HG03045 (cell line): ENCODE data around the gene RMRP.

Experiments used
- ATAC-seq: cut with Tn5 transposase; IDR thresholded peaks from one replicate; pipeline ENCODE4 v1.9.1; 2021; ENCODE audit warnings: mild to moderate bottlenecking, moderate library complexity; ENCODE audit not compliant: unreplicated experiment

The RMRP gene

GRCh38 chr9:35657546-35658136 lies at the start of gene RMRP:
Gene RMRP (minus strand): TSS chr9:35658019.
- peak; percentile 85 for ATAC-seq

DNA sequence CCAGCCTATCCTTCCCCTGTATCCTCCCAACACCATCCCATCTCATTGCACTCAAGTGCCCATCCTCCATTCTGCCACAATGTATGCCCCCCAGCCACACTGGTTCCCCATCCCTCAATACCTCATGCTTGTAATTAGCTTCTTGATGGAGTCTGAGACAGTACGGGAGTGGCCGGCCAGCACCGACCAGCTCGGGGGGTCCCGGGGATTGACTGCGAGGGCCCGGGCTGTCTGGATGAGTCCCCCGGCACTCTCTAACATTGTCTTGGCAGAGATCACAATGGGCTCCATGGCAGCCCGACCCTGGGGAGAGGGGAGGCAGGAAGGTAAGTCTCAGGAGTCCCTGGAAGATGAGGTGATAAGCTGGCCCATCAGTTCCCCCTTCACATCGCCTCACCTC lies 49.1 kb upstream of the RMRP start:
- no peak for ATAC-seq

GRCh38 chr9:35705836-35706430 lies 48.1 kb upstream of the RMRP start:
- ATAC-seq: no peak

DNA sequence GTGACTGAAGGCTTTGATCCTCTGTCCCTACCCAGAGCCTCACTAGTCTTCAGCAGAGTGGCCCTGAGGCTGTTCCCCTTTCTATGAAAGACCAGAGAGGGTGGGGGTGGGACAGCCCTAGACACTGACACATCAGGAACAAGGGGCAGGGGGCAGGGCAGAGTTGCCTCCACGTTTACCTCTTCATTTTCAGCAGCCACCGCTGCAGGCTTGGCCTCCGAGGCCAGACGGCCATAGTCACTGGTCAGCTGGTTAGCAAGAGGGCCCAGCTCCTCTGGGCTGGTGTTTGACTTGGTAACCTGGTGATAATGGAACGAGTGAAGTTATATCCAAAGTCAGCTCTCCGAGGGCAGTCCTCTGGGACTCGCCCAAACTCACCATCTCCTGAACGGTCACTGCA lies 47.6 kb upstream of the RMRP start:
- no peak for ATAC-seq

DNA sequence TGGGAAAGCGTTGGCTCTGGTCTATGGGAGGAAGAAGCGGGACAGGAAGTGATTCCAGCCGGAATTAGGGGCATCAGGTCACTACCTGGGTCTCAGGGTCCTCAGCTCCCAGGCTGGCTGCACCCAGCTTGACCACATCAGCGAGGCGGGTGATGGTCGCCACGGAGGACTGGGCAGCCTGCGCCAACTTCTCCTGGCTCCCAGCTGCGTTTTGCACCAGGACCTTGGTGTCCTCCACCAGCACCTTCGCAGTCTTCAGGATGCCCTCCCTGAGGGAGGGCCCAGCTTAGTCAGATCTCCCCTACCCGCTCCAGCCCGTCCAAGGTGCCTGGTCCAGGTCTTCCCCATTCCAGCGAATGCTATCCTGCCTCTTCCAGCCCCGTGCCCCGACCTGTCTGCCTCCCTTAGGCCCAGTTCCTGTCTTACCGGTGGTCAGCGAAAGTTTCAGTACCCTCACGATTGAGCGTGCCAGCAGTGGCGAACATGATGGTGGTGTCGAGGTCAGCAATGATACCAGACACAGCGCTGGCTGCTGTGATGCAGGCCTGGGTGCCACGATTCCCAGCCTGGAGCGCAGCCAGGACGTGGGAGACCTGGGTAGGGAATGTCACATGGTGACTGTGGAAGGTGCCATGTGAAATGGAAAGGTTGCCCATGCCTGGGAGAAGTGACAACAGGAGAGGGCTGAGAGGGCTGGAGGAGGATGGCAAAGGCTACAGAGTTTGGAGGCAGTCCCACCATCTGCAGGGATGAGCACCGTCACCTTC lies 46.3 kb upstream of the RMRP start:
- no peak for ATAC-seq

- ATAC-seq: no peak
Measured at GRCh38 chr9:35702696-35703095, 44.9 kb upstream of the RMRP start.

DNA sequence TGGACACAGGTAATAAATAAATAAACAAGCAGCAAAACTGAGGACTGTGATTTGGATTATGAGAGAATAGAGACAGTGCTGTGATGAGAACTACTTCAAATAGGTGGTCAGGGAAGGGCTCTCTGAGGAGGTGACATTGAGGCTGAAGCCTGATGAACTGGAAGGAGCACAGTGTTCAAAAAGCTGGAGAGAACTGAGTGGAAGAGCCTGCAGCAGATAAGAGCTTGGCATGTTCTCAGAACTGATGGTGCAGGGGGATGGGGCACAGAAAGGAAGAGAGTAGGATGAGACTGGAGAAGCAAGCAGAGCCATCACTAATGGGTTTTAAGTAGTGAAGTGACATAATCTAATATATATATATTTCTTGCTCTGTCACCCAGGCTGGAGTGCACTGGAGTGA lies 43.1 kb upstream of the RMRP start:
- ATAC-seq: no peak

DNA sequence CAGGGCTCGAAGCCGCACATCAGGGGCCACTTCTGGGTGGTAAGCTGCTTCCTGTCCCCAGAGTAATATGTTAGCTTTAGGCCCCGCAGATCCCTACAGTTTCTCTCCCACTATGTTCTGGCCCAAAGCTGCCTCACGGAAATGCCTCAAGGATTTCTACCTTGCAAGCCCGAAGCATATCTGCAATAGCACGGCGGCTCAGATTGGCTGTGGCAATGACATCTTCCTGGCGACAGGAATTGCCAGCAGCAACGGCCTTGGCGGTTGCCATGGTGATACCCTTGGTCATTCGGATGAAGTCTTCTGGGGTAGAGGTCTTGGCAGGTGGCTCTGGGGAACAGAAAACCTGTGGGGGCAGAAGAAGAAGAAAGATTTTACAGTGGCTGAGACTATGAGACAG lies 42.2 kb upstream of the RMRP start:
- ATAC-seq: no peak

DNA sequence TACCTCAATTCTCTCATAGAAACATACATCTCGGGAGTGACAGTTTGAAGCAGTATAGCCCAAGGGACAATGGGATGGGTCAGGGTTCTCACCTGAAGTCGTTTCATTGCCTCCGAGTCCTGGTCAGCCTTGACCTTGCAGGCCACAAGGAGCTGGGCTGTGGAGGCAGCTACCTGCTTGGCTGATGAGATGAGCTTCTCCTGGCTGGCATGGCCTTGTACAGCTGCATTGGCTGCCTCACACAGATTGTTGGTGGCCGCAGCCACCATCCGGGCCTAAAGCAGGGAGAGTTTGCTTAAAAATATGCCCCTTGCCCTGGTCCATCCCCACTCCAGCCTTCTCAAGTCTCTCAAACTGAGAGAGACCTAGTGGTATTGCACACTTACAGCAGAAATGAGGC lies 40.4 kb upstream of the RMRP start:
- no peak for ATAC-seq

DNA sequence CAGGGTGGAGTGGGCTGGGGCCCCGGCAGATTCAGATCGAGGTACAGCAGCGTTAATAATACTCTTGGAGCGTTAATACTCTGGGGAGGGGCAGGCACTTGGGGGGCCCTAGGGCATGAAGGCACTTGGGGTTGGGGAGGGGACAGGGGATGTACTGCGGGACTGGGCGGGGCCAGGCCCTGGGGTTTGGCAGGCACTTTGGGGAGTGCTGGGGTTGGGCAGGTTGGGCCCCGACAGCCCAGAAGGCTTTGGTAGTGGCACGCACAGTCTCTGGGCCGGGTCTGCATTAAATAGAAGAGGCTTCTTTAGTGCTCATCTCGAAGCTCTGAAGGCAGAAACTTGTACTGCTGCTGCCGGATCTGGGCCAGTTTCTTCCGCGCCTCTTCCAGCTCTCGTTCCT lies 39.7 kb upstream of the RMRP start:
- ATAC-seq: no peak

DNA sequence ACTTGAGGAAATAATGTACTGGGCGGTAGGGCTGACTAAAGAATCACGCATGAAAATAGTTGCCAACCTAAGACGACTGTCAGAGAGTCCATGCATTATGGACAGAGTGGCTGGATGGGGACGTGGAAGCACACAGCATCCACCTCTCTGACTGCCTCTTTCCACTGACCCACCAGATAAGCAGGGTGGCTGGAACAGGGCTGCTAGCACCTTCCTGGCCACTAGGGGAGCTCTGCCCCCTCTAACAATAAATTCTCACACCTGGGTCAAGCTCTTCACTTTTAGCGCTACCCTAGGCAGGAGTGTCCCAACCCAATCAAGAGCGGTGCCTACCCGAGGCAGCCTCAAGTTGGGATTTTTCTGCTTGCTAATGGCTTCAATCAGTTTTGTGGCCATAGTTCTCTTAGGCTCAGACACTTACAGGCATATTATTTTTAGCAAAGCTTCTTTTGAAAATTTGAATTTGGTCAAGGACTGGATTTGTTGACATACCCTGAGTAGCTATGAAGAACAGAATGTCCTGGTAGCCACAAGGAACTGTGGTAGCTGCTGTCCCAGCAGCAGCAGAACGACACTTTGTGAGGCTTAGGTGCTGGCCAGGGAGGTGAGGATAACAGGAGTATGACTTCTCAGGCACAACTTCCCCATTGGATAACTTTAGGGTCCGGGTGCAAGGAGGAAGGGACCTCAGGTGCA lies 38.8 kb upstream of the RMRP start:
- peak; percentile 82 for ATAC-seq

DNA sequence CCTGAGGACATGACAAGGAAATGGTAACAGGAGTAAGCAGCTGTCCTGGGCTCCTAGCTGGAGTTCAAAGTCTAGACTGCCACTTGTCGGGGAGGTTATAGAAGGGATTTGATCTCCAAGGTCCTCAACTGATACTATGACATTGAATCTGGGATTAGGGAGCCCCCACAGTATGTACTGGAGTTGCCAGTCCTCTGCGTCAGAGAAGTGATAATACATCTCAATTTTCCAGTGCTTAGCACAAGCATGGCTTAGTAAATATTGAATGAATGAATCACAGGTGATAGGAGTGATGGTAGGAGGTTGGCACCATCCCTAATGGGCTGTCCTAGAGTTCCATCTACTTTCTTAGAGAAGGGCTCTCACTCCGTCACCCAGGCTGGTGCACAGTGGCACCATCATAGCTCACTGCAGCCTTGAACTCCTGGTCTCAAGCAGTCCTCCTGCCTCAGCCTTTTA lies 38.2 kb upstream of the RMRP start:
- no peak for ATAC-seq

- ATAC-seq: no peak
Measured at GRCh38 chr9:35691757-35692301, 34.0 kb upstream of the RMRP start.

- no peak for ATAC-seq
Measured at GRCh38 chr9:35691334-35691650, 33.5 kb upstream of the RMRP start.

DNA sequence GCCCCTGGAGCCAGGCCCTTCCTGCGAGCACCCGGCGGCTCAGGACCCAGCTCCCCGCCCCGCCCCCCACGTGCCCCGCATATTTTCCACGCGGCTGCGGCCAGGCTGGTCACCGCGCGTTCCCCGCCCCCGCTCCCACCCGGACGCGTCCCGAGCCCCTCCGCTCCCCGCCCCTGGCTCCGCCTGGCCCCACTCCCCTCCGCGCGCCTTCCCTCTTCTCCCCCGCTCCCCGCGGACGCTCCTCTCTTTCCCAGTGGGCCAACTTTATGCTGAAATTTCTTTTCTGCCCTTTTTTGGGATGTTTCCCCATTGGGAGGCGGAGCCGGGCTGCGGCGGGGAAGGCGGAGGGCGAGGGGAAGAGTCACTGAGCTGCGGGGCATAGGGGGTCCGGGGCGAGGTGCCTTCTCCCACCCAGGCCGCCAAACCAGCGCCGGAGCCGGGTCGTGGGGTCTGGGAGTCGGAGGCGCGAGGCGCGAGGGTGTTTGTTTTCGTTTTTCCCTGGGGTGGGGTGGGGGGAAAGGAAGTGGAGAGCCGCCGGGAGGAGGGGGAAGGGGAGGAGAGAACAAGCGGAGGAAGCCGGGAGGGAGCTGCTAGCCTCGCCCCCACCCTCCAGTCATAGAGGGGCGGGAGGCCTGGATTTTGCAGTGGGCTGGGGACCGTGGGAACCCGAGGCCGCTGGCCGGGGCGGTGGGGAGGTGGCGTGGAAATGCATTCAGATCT lies 33.0 kb upstream of the RMRP start:
- ATAC-seq: no peak

DNA sequence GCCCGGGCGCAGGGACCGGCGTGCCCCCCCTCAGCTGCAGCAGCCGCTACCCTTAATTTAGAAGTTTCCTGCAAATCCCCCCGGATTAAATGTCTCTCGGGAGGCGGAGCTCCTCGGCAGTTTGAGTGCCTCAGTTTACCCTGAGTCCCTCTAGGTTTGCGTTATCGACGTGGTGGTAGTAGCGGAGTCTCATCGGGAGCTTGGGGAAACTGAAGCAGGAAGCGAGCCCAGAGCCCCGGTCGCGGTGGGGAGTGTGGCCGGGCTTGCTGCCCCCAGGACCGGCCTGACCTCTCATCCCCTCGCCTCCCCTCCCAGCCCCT lies 32.4 kb upstream of the RMRP start:
- no peak for ATAC-seq

GRCh38 chr9:35689542-35690293 lies 31.9 kb upstream of the RMRP start, which contains the start of gene TPM2:
Gene TPM2 (minus strand): TSS chr9:35689925. CDS start chr9:35689817, 108 bp downstream.
- ATAC-seq: no peak

DNA sequence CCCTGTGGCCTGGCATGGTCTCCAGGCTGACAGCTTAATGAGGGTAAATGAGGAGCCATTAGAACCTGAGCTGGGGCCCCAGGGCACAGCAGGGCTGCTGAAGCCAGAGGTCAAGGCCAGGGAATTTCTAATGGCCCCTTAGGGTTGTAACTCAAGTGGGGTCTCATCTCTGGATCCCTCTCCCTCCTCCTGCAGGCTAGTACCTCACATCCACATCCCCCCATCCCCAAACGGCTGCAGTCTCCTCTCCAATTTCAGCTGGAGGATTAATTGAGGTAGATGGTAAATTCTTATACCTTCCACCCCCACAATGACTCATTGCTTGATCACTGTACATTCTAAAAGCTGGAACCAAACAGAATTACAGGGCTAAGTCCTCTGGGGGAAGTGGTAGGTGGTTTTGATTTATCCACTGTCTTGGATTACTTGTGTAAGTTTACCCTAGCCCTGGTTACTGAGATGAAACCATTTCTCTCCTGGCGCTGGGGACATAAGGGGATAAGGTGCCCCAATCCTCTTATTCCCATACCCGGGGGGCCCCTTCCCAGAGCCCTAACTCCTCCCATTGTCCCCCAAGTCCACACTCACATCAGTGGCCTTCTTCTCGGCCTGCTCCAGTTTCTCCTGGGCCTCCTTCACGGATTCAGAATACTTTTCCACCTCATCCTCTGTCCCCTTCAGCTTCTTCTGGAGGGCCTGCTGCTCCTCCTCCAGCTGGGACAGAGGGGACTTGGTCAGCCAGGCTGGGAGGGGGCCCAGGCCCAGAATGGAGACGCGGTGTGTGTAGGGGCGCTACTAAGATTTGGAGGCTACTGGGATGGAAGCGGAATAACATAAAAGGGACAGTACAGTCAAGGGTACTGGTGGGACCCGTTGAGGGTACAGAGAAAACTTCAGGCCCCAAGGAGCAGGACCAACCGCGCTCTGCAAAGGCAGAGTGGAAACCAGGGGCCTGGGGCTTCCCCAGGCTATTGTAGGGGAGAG lies 31.0 kb upstream of the RMRP start:
- ATAC-seq: no peak

DNA sequence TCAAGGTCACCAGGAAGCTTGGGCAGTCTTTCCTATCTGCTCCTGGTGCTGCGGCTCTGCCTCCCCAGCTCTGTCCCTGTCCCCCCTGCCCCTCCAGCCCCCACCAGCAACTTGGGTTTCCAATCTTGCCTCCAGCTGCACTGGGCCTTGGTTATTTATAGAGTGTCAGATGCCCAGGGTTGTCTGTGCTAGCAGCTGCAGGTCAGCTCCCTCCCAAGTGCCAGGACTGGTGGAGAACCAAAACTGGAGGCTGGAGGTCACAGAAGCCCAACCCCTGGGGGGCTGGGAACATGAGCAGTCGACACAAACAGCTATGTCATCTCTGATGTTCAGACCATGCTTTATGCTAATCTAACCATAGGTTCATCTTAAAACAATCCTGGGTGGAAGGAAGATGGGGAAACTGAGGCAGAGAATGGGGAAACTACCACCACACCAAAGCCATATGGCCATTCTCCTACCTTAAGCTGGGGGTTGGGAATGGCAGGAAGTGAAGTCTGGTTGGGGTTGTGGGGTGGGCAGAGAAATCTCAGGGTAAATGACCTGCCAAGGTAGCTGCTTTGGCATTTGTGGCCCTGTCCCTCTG lies 30.2 kb upstream of the RMRP start:
- ATAC-seq: no peak
